Testis (tissue), 2 donors: ENCODE results near the gene TMEM223.

Source experiments
- POLR2A ChIP-seq: fragments of 450-650 bp; IDR thresholded peaks from one replicate; pipeline ENCODE4 v1.6.1; 2017; ENCODE audit warnings: antibody characterized with exemption, mild to moderate bottlenecking, moderate library complexity
- TF ChIP-seq, protein P1 (sequence below), 3 experiments: fragments of 450-650 bp in 2 of 3; fragments of 200-600 bp in 1 of 3; sonication (generic) in 1 of 3; IDR thresholded peaks; one replicate each; pipeline ENCODE4 v1.5.1; 2016 to 2019; ENCODE audit warnings: antibody characterized with exemption in 3 of 3, mild to moderate bottlenecking in 2 of 3, moderate library complexity in 1 of 3

DNA sequence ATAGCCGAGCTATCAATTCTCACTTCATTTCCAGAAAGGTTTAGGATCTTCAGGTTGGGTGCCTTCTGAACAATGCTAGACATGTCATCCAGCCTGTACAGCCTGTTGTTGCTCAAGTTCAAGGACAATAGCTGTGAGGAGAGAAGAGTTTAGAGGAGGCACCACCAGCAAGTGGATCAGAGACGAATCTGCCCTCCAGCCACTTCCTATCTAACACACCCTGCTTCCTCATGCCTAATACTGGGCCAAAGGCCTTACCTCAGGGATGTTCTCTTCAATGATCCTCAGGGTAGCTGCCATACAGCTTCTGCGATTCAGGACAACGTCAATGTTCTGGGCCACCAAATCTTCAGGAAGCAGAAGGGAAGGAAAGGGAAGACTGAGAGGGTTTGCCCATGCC lies 9.3 kb upstream of the TMEM223 start:
- TF ChIP-seq, protein P1, sequence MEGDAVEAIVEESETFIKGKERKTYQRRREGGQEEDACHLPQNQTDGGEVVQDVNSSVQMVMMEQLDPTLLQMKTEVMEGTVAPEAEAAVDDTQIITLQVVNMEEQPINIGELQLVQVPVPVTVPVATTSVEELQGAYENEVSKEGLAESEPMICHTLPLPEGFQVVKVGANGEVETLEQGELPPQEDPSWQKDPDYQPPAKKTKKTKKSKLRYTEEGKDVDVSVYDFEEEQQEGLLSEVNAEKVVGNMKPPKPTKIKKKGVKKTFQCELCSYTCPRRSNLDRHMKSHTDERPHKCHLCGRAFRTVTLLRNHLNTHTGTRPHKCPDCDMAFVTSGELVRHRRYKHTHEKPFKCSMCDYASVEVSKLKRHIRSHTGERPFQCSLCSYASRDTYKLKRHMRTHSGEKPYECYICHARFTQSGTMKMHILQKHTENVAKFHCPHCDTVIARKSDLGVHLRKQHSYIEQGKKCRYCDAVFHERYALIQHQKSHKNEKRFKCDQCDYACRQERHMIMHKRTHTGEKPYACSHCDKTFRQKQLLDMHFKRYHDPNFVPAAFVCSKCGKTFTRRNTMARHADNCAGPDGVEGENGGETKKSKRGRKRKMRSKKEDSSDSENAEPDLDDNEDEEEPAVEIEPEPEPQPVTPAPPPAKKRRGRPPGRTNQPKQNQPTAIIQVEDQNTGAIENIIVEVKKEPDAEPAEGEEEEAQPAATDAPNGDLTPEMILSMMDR (IDR thresholded peaks at IDR 0.05), result no peak
- TF ChIP-seq POLR2A, result no peak
